IPS-18c (cell line): ENCODE measurements around the gene MAPKAPK2.

Source experiments
- H3K4me3 ChIP-seq: 2 replicates; pipeline ENCODE4 v1.7.0; 2013; ENCODE audit warnings: low read depth, mild to moderate bottlenecking, low read length, moderate library complexity; ENCODE audit not compliant: insufficient read depth
- H3K9me3 ChIP-seq: one replicate; pipeline ENCODE4 v1.6.1; 2013; ENCODE audit warnings: mild to moderate bottlenecking, low read length, moderate library complexity; ENCODE audit not compliant: control insufficient read depth, insufficient read depth

Gene MAPKAPK2

DNA sequence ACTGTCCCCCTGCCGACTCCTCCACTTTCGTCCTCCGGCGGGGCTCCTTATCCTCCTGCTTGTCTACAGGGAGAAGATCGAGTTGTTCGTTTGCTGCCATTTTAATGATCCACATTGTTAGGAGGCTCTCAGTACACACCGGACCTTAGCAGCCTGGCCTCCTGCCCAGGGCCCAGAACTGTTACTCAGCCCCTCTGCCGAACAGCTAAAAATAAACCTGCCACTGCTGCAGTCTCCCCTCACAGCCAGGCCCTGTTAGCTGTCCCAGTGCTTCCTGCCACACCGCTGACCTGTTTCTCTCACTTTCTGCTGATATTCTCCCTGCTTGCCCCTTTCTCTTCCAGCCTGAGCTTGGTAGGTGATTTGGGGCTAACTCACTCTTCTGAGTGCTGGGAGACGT is 8.3 kb downstream of the MAPKAPK2 start:
- Histone ChIP-seq H3K4me3 (no peak overlapping the region), H3K9me3 (peaks cover 2% of the 10 kb centered on the region)

GRCh38 chr1:206693592-206693991 is 8.9 kb downstream of the MAPKAPK2 start:
- no peak overlapping the region for H3K4me3 ChIP-seq
- H3K9me3 ChIP-seq: peaks cover 2% of the 10 kb centered on the region

- Histone ChIP-seq H3K4me3 (no peak overlapping the region), H3K9me3 (peaks cover 2% of the 10 kb centered on the region)
Observed at GRCh38 chr1:206694171-206695124, 9.7 kb downstream of the MAPKAPK2 start.

GRCh38 chr1:206695733-206696132 is 11.0 kb downstream of the MAPKAPK2 start:
- no peaks in the 10 kb centered on the region for H3K9me3 ChIP-seq
- H3K4me3 ChIP-seq: no peak overlapping the region

- no peak overlapping the region for H3K4me3 ChIP-seq
- no peaks in the 10 kb centered on the region for H3K9me3 ChIP-seq
Observed at GRCh38 chr1:206696812-206697585, 12.3 kb downstream of the MAPKAPK2 start.

DNA sequence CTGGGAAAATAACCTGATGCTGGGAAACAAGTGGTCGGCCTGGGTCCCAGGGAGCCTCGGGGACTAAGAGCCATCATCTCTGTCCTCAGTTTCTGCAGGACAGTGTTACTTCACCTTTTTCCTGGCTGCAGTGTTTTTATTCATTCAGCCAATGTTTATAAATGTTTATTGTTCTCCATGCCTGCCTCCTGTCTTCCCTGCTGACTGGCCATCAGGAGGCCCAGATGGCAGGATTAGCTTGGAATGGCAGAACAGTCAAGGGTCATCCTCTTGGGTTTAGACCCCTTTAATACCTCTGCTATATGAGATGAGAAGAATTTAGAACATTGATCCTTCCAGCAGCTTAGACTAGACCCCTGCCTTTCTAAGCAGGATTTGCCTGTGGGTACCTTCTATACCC is 13.3 kb downstream of the MAPKAPK2 start:
- no peak overlapping the region for H3K4me3 ChIP-seq
- no peaks in the 10 kb centered on the region for H3K9me3 ChIP-seq

DNA sequence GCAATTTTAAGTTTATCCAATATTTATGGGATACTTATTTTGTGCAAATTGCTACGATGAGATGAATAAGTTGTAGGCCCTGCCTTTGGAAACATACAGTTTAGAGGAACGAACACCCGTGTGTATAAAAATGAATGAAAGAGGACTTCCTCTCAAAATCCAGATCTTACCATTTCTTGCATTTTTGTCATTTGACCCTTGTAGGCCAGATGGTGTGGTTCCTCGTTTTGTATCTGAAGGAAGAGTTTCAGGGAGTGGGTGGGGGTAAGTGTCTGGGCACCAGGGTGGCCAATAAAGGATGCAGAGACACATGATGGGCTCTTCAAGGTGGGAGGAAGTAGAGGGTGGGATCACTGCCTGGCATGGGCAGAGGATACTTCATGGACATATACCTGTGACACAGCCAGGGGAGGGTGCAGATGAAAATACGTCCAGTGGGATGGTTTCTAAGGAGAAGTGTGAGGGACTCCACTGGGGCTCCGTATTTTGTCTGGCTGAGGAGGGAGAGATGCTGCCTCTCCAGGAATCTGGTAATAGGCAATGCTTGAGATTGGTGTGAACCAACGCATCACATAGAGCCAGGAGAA is 14.4 kb downstream of the MAPKAPK2 start:
- no peaks in the 10 kb centered on the region for H3K9me3 ChIP-seq
- no peak overlapping the region for H3K4me3 ChIP-seq

- Histone ChIP-seq H3K9me3 (no peaks in the 10 kb centered on the region), H3K4me3 (no peak overlapping the region)
Observed at GRCh38 chr1:206699626-206700025, 14.9 kb downstream of the MAPKAPK2 start.

DNA sequence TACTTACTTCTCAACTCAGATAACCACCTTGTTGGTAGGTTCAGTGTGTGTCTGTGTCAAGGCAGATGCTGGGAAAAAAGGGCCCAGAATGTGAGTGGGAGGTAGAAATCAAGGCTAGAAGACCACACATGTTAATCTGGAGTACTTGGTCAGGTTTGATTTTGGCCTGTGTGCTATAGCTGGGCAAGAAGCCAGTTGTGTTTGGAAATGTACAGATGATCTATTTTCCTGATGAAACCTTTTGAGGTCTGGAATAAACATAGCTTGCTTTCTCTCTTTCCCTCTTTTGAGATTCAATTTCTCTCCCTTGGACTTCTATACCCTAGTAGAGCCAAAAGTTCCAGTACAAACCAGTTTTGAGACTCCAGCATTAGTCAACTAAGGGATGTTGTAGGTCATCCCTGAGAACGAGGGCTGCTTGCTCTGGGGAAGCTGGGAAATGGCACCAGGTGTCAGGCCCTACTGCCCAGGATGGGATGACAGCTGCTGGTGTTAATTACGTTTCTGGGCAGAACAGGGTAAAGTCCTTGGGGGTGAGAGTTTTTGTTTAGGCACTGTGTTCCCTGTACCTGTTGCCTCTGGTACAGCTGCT is 15.8 kb downstream of the MAPKAPK2 start:
- no peak overlapping the region for H3K4me3 ChIP-seq
- no peaks in the 10 kb centered on the region for H3K9me3 ChIP-seq

DNA sequence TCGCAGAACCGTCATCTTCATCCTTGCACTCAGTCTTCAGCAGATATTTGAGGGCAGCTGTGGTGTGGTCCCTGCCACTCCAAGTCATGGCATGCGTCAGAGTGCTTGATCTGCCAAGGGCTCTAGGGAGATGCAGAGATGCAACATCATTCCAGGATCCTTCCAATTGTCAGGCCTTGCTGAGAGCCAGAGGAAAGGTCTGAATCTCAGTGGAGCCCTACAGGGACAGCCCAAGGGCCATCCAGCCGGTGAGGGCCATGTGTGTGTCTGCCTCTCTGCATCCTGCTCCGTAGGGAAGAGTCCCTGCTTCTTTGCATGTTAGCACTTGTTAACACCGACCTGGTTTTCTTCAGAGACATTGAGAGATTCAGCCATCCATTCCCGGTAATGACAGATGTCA is 17.6 kb downstream of the MAPKAPK2 start:
- Histone ChIP-seq H3K9me3 (no peaks in the 10 kb centered on the region), H3K4me3 (no peak overlapping the region)

GRCh38 chr1:206702803-206703202 is 18.1 kb downstream of the MAPKAPK2 start:
- H3K9me3 ChIP-seq: no peaks in the 10 kb centered on the region
- no peak overlapping the region for H3K4me3 ChIP-seq

- Histone ChIP-seq H3K9me3 (no peaks in the 10 kb centered on the region), H3K4me3 (no peak overlapping the region)
Observed at GRCh38 chr1:206703661-206704060, 19.0 kb downstream of the MAPKAPK2 start.

DNA sequence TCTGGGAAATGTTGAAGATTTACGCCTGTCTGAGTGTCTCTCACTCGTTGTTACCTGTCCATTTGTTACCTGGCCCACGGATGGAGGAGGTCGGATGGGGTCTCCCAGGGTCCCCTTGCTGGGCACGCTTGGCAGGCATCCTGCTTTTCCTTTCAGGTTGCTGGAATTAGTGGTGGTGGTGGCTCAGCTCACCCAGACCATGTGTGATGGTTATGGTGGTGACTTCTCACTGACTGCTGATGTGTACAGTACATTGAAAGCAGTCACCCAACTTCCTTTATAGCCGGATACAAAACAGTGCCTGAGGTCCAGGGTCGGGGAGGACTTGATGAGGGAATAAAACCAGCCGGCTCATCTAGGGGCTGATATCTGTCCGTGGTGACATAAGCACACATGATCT is 19.5 kb downstream of the MAPKAPK2 start:
- Histone ChIP-seq H3K4me3 (no peak overlapping the region), H3K9me3 (no peaks in the 10 kb centered on the region)

- Histone ChIP-seq H3K9me3 (no peaks in the 10 kb centered on the region), H3K4me3 (no peak overlapping the region)
Observed at GRCh38 chr1:206705191-206705590, 20.5 kb downstream of the MAPKAPK2 start.

DNA sequence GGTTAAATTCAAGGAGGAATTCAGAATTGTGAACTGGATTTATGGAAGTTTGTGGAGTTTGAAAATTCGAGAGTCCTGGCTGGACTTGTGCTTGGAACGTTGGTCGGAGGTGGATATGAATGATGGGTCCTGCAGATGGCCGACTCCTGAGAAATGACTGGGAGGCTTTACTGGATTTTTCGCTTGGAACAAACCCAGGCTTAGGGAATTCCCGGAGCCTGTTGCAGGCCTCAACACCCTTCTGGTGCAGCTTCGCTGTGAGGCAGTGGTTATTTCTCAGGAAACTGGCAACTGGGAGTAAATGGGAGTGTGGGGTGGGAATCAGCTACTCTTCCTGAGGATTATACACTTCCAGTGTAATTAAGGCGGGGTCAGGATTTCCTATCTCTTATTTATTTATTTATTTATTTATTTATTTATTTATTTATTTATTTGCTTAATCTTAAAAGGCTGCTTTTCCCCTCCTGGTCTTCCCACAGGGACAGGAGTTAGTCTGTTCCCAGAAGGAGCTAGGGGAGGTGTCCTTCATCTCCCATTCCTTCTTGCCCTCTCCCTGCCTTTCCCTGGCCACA is 21.1 kb downstream of the MAPKAPK2 start:
- peak overlapping the region; percentile 11; the same call in 1 of the 2 replicates for H3K4me3 ChIP-seq

DNA sequence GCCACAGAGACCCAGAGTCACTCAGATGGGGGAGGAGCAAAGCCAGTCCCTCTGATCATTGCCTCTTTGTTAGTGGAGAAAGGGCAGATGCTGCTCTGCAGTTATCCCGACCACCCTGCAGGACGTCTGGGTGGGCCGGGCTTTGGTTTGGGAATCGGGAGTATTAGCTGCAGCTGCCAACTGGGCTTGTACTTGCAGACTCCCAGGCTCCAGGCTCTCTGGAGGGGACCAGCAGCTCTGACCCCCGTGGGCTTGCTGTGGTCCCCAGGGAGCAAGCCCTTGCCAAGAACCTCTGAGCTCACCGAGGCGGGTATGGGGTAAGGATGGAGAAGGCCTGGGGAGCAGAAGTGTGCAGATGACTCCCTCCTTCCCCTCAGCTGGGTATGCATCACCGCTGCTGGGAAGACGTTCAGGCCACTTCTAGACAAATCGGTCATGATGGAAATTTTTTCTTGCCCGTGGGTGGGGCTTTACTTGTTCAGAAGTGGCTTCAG is 21.6 kb downstream of the MAPKAPK2 start:
- Histone ChIP-seq H3K4me3 (peak overlapping the region; percentile 11; the same call in 1 of the 2 replicates), H3K9me3 (no peaks in the 10 kb centered on the region)

More for the DNA sequence above, 21.1 kb downstream of the MAPKAPK2 start:
- no peaks in the 10 kb centered on the region for H3K9me3 ChIP-seq

GRCh38 chr1:206706806-206707366 is 22.2 kb downstream of the MAPKAPK2 start:
- H3K9me3 ChIP-seq: no peaks in the 10 kb centered on the region
- no peak overlapping the region for H3K4me3 ChIP-seq
